NCI-H2081 (cell line): ENCODE data around the gene FAM110D.

Experiments
- DNase-seq, 2 experiments: peaks; one replicate each; lab custom pipeline; 2025; lab: John Stamatoyannopoulos, UW

FAM110D gene

GRCh38 chr1:26163684-26164035 lies 4.8 kb downstream of the FAM110D start:
- DNase-seq, result no peak

DNA sequence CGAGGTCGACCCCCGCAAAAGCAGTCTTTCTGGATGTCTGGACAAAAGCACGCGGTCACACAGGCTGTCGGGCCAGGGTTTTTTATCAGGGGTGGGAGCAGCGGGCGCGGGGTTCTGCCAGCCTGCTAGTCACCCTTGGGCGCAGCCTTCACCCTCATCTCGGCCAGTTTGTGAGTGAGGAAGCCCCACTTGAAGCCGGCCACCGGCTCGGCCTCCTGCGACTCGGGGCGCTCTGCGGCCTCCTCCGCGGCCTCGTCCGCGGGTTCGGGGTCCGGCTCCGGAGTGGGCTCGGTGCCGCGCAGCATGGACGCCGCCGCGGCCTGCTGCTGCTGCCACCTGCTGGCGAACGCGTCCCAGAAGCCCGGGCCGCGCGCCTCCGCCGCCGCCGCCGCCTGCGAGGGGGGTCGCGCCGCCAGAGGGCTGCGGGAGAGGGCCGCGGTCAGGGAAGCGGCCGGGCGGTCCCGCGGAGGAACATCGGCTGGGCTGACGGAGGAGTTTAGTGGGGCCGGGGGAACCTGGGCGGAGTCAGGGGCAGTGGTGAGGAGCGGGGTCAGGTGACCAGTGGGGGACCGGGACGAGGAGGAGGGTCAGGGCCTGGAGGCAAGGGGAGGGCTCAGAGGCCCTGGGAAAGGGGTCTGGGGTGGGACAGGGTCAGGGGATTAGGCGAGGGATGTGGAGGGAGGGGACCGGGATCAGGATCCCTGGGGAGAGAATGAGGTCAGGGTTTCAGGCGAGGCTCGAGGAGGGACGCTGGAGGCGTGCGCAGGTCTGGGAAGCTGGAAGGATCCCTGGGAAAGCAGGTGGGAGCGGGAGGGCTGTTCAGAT lies 5.4 kb downstream of the FAM110D start:
- DNase-seq, result peak in 1 of 2 experiments; percentile 22

- DNase-seq, result no peak
These were observed 6.3 kb downstream of the FAM110D start for GRCh38 chr1:26164861-26165842.

DNA sequence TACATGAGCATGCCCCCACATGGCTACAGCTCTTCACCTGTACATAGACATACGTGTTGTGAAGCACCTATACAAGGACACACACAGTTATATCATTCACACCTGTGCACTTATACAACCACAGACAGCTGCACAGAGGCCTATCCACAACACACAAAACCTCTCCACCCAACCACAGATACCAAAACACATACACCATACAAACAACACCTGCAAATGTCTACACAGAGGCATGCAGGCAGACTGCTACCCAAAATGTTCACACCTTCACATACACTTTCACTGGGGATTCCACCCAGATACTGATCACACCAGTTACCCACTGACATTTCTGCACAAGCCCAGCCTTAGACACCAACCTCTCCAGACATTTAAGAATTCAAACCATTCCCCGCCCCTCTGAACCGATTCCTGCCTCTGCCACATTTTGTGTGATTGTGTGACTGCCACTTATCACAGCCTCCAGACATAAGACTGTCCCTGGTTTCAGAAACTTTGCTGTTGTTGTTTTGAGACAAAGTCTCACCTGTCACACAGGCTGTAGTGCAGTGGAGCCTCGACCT lies 7.9 kb downstream of the FAM110D start:
- no peak for DNase-seq

DNA sequence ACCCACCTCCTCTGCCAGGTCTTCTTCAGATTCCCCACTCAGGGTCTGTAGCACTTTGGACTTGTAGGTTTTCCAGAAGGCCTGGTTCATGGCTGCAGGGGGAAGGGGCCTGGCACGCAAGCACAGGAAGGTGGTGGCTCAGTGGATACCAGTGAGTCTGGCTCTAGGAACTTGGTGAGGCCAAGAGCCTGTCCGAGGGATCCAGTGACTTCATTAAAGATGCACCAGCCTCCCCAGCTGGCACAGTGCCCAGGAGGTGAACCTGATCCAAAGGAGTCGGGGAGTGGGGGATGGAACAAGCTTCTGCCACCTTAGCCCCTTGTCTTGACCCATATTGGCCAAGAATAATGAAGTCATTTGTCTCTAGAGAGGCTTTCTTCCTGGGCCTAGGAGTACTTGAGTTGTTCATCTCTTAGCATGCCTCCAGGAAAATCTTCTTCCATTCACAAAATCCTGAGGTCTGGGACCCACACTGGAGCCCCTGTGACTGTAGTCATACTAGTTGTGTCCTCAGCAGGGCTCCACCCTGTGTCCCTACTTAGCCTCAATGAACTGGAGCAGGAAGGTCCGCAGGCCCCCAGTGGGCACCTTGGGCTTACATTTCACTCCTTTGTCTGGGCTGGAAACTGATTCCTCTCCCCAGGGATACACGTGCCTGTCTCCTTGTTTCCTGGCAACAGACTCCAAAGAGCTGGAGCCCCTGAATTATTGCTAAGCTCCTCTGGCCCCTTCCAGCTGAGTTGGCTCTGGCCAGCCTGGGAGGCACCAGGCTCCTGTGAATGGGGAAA lies 9.7 kb downstream of the FAM110D start, which contains the start of gene C1orf232:
C1orf232 (minus strand) TSS at position 554 of the 788 bp plus-strand sequence; CDS start at position 90, 464 bp downstream.
- DNase-seq, result peak in 1 of 2 experiments; percentile 12

- no peak for DNase-seq
These were observed 10.3 kb downstream of the FAM110D start for GRCh38 chr1:26169198-26169554.

DNA sequence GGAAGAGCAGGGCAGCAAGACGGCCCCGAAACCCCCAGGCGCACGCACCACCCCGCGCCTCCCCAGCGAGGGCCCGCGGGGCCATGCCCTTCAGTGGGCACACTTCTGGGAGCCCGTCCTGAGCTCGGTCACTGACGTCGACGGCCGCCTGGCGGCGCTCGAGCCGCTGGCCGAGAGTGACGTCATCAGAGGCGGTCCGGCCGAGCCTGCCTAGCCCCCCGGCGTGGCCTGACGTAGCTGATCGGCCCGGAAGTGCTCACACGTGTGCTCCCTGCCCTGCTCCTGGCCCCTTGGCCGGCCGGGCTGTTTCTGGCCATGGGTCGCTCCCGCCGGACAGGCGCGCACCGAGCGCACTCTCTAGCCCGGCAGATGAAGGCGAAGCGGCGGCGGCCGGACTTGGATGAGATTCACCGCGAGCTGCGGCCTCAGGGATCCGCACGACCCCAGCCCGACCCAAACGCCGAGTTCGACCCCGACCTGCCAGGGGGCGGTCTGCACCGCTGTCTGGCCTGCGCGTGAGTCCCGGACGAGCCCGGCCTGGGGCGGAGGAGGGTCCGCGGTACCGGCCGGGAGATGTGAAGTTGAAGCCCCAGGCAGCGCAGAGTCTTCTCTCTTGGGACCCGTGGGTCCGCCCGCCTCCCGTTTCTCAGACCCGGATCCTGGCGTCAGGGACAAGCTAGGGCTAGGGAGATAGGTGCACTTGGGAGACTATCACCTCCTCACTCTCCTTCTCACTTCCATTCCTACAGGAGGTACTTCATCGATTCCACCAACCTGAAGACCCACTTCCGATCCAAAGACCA lies 11.0 kb downstream of the FAM110D start, which contains the start of gene ZNF593:
ZNF593 (plus strand) TSS at position 240 of the 803 bp plus-strand sequence; CDS start at position 316, 76 bp downstream.
- DNase-seq, result peak; percentile 71 to 86

DNA sequence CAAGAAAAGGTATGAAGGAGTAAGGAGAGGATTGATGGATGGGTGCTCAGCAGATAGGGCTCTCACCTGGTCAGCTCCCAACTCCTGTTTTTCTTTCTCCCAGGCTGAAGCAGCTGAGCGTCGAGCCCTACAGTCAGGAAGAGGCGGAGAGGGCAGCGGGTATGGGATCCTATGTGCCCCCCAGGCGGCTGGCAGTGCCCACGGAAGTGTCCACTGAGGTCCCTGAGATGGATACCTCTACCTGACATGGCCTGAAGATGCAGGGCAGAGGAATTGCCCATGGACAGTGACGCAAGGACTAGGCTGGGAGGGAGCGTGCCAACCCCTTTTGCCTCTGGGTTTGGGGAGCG lies 11.6 kb downstream of the FAM110D start:
- no peak for DNase-seq

GRCh38 chr1:26171084-26172072 lies 12.5 kb downstream of the FAM110D start, which contains the start of gene ZNF593OS:
TSS of gene ZNF593OS (minus strand) at chr1:26171832. CDS start at chr1:26171661, 171 bp downstream.
- DNase-seq, result no peak

GRCh38 chr1:26175346-26175745 lies 16.5 kb downstream of the FAM110D start:
- DNase-seq, result no peak

- DNase-seq, result peak in 1 of 2 experiments; percentile 34
These were observed 18.4 kb downstream of the FAM110D start, which contains the start of gene CNKSR1 for GRCh38 chr1:26177182-26177684. TSS of gene CNKSR1 (plus strand) at chr1:26177491. CDS start at chr1:26177548, 57 bp downstream.

GRCh38 chr1:26180010-26180506 lies 21.2 kb downstream of the FAM110D start:
- DNase-seq, result no peak

GRCh38 chr1:26181586-26182382 lies 22.9 kb downstream of the FAM110D start:
- DNase-seq, result no peak

- no peak for DNase-seq
These were observed 23.5 kb downstream of the FAM110D start for GRCh38 chr1:26182383-26182696.

GRCh38 chr1:26184086-26184485 lies 25.2 kb downstream of the FAM110D start:
- no peak for DNase-seq

DNA sequence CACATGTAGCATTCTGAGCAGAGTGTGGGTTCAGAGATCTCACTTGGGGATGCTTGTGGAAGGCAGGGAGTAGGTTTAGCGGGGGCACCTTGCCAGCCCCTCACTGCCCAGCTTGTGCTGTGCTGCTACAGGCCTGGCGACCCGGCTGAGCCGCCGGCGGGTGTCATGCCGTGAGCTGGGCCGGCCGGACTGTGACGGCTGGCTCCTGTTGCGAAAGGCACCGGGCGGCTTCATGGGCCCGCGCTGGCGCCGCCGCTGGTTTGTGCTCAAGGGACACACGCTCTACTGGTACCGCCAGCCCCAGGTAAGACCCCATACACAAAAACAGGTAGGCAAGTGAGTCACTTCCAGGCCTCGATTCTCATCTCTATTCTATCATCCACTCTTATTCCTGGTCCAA lies 26.0 kb downstream of the FAM110D start:
- DNase-seq, result no peak

DNA sequence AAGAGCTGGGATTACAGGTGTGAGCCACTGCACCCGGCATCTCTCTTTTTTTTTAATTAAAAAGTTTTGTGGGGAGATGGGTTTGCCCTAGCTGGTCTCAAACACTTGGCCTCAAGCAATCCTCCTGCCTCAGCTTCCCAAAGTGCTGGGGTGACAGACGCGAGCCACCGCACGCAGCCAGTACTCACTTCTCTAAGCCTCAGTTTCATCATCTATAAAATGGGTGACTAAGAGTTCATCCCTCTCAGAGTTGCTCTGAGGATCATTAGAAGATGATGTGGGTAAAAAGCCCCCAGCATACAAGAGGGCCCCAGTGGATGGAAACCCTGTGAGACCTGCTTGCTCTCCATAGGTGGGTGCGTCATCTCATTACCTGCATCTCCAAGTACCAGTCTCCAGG lies 29.0 kb downstream of the FAM110D start:
- DNase-seq, result no peak

DNA sequence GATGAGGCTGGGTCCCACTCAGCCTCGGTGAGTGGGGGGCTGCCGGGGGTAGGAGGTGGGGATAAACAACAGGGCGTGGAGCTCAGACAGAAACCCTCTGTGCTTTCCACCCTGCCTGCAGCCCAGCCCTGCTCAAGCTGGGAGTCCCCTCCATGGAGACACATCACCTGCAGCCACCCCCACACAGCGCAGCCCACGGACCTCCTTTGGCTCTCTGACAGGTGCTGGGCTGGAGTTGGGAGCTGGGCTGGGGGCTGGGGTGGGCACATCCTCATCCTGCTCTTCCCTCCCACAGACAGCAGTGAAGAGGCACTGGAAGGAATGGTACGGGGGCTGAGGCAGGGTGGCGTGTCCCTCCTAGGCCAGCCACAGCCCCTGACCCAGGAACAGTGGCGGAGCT lies 29.6 kb downstream of the FAM110D start:
- no peak for DNase-seq
